NB4 (cell line): ENCODE data around the gene ZNF407.

Experiments
- POLR2A ChIP-seq: IDR thresholded peaks from 2 replicates; pipeline ENCODE4 v1.6.1; 2011; ENCODE audit warnings: mild to moderate bottlenecking; ENCODE audit not compliant: insufficient read length; ENCODE audit errors: extremely low read depth
- TF ChIP-seq, protein P1 (sequence below): IDR thresholded peaks from one replicate; pipeline ENCODE4 v1.5.1; 2012; ENCODE audit warnings: low read depth, low read length

- TF ChIP-seq POLR2A: no peak
- TF ChIP-seq, protein P1, sequence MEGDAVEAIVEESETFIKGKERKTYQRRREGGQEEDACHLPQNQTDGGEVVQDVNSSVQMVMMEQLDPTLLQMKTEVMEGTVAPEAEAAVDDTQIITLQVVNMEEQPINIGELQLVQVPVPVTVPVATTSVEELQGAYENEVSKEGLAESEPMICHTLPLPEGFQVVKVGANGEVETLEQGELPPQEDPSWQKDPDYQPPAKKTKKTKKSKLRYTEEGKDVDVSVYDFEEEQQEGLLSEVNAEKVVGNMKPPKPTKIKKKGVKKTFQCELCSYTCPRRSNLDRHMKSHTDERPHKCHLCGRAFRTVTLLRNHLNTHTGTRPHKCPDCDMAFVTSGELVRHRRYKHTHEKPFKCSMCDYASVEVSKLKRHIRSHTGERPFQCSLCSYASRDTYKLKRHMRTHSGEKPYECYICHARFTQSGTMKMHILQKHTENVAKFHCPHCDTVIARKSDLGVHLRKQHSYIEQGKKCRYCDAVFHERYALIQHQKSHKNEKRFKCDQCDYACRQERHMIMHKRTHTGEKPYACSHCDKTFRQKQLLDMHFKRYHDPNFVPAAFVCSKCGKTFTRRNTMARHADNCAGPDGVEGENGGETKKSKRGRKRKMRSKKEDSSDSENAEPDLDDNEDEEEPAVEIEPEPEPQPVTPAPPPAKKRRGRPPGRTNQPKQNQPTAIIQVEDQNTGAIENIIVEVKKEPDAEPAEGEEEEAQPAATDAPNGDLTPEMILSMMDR: no peak
Measured at GRCh38 chr18:74947875-74948274, 350.2 kb downstream of the ZNF407 start.
